CD4-positive, alpha-beta T cell treated with Interleukin-1 beta for 1 hour (primary cell): Measurements from ENCODE around the gene AP1G1.
"Not testable (repeated sequence)": the region's sequence is repeated elsewhere in the genome, so short reads cannot be mapped to it uniquely, and the experiment has no call there.

ENCODE experiments used
- DNase-seq, 2 donors: peaks; one replicate each; pipeline ENCODE4 v3.0.0-alpha.2; 2020 to 2022

Gene AP1G1

DNA sequence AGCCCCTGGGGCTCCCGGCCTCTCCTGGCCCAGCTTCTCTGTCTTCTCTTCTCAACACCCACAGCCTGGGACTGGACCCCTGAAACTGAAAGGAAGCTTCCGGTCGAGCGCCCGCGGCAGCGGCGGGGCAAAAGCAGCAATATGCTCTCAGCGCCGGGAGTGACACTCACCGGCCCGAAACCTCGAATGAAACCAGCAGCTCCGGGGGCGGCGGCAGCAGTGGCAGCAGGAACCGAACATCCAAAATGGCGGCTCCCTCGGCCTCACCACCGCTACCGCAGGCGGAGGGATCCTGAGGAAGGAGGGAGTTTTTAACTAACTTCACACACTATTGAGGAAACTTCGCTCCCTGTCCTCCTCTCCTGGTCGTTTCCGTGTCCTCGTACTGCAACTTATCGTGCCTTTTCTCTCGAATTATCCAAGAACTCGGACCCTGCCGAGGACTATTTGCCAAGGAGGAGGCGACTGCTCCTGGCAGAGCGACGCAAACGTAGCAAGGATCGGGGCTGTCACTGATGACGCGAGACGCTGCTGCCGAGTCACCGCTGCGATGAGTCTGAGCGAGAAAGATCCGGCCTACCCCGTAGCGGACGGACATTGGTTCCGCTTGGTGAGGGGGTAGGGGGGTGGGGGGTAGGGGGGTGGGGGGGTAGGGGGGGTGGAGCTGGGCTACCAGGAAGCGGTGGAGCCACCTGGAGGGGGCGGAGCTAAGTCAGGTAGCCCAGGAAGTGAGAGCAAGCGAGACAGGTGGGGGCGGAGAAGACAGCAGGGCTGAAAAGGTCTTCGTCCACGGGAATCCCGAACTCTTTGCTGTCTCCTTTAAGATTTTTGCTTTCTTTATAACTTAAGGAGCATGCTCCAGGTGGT lies at the start of gene AP1G1:
Gene AP1G1 (minus strand): TSS at position 242 of the 867 bp plus-strand sequence. CDS start 19,355 bp downstream, outside the sequence.
- DNase-seq = peak; percentile 97

DNA sequence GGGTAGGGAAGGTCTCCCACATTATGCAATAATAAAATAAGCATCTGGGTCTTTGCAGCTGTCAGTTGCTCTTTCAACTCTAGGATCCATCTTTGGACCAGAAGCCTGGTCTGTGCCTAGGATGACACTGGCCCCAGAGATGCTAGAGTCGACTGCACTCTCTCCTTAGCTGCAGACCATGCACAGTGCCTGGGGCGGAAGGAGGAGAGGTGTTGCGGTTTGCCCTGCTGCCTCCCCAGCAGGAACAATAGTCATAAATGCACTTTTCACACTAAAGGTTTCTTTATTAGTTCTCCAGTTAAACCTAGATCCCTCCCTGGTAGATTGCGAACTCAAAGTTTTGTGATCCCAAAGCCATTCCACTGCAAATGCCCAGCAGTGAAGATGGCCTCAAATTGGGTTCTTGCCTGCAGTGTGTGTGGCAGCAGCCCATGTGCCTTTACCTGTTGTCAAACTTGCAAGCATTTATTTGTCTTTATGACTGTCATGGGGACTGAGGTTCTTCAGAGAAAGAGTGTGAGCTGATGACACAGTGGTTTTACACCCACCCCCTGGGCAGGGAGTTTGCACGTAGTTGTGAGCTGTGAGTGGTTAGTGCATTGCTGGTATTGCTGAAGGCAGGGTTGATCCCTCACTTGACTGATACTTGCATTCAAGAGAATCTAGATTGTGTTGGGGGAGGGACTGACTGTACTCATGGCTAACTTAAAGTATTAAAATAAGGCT lies 47.5 kb upstream of the AP1G1 start:
- DNase-seq = peak; percentile 17 to 40

DNA sequence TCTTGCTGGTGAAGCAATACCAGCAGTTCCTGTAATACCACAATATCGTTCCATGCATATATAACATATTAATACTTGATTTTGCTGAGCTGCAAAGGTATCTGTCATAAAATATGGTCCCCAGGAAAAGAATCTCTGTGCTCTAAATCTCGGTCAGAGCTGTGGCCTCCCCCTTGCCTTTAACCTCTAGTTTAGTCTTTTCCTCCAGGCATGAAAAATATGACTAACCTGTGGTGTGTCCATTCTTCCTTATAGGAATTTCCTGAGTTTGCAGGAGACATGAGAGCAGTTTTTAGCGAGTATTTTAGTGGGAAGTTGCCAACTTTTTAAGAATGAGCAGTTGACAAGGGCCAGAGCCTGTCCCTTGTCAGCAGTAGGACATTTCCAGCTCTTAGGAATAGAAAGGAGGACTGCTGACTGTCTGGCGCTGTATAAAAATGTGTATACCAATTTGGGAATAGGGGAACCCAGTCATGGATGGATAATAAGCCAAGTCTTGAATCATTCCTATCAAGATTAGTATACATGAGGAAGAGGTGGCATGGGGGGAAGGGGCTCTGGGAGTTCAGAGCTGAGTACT lies 45.8 kb upstream of the AP1G1 start:
- DNase-seq = no peak

DNA sequence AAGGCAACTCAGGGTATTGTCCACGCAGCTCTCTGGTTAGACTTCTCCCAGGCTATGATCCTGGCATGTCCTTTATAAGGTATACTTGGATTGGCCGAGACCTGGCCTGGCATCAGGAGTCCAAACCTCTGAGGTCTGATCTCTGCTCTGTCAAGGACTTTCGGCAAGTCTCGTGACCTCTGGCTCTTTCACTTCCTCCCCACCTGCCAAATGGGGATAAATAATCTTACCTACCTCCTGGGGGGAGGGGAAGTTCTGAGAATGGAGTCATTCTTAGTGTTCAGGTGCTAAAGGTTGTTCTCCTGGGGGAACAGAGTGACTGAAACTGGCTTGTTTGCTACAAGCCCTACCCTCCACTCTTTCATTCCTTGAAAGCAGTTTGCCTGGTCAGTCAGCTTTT lies 44.8 kb upstream of the AP1G1 start:
- DNase-seq = peak in 1 of 2 donors; percentile 33

DNA sequence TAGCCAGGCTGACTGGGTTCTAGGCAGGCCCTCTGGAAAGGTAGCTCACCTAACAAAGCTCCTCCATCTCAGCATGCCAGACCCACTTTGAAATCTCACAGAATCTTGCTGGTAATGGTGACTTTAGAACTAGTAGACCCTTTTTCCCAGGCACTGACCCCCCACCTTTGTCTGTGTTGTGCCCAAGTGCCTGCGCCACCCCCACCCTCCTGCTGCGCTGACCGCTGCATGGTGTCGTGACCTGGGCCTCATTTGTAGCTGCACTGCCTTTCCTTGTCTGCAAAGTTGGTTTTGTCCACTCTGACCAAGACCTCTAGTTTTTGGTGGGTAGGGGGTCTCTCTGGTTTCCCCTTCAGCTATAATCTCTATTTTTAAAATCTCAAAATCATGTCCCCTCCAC lies 43.9 kb upstream of the AP1G1 start:
- no peak for DNase-seq

DNA sequence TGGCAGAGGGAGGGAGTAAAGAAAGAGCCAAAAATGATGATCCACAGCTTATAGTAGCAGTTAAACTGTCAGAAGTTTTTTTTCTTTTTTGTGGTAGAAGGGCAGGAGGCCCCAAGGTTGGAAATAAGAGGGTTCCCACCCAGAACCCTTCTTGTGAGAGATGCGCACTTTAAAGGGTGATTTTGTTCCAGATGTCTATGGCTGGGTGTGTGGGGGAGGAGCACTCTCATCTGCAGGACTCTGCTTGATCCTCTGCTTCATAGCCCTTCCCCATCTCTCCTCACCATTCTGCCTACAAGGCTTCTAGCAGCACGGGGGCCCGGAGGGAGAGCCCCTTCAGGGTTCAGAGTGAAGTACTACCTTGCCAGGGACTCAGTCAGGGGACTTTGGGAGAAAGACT lies 43.5 kb upstream of the AP1G1 start:
- no peak for DNase-seq

DNA sequence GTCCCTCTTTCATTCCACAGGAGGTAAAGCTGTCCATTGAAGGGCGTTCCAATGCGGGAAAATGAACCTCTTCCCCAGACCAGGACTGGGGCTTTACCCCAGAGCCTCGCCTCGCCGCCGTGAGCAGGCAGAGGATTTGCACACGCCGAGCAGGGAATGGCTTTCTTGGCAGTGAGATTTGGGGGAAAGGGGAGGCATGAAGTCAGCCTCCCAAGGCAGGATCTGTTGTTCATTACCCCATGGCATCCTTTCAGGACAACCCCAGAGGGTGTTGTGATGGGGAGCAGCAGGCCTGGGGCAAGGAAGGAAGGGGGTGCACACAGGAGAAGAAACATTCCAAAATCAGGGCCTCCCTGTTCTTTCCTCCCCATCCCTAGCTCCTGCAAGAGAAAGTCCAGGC lies 43.1 kb upstream of the AP1G1 start:
- no peak for DNase-seq

DNA sequence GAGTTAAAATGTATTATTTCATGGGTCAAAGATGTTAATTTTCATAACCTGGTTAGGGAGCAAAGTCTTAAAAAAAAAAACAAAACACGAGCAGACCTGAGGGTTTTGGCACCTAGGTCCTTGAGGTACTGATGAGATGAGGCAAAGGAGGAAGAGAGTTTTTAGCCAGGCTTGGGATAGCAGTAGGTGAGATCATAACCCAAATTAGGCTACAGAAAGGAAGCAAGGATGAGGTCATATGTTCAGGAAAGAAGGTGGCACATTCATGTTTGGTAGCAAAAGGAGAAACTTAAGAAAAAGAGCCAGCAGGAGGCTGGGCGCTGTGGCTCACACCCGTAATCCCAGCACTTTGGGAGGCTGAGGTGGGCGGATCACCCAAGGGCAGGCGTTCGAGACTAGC lies 40.0 kb upstream of the AP1G1 start:
- DNase-seq = no peak

DNA sequence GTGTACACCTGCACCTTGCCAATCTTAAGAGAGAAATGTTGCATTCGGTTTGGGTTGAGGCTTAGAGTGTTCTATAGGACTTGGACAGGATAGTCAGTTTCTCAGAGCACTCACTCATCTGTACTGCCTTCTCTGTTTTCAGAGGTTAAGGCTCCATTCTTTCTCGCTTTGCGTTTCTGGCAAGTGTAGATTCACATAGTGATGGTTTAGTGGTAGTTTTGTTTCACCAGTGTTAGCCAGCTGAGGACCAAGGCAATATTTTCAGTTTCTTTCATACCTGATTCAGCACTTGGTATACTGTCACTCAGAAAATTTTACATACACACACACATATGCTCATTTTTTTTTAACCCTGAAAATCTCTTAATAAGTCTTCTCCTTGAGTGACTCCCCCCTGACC lies 38.5 kb upstream of the AP1G1 start:
- no peak for DNase-seq

DNA sequence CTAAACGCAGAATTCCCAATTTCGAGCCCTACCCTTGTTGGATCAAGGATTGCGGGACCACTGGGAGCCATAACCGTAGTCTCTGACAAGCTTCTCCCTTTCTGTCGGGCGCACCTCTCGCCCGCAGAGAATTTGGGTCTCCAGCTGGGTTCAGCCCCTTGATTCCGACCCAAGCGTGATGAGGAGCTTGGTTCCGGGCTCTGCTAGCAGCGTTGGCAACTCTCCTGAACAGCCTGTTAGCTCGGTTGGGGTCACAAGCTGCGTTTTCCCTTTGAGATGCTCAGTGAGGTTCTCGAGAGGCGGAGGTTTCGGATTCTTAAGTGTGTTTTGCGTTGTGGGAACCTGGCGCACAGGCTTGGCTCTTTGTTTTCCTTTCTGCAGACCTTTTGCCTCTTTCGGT lies 37.8 kb upstream of the AP1G1 start:
- peak in 1 of 2 donors; percentile 19 for DNase-seq

DNA sequence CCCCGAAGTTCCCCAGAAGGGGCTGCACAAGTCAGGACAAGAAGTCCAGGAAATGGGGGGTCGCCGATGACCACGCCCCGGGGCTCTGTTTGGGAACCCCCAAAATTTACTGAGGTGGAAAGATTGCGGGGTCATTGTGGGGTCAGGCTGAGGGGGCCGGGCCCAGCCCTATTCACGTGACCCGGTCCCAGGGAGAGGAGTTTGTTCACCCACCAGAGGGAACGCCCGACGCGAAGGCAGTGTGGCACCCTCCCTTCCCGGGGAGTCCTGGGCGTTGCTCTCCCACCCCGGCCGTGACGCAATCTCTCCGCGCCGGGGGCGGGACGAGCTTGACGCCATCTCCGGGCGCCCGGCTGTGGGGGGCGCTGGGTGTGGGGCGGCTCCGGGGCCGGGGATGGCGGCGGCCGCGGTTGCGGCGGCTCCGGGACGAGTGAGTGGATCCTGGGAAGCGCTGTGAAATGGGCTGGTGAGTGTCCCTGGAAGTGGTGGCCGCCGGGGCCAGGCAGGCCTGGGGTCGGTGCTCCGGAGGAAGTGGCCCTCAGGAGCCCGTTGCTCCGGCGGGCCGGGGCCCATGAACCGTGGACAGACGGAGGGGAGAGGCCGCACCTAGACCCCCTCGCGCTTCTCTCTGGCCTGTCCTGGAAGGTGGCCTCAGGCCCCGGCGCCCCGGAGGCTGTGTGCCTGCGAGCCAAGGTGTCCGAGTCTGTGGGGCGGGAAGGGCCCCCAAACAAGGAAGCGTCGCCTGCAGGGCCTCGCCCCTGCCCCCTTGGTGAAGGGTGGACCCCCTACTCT lies 37.2 kb upstream of the AP1G1 start, which contains the start of gene ATXN1L:
Gene ATXN1L (plus strand): TSS at position 338 of the 792 bp plus-strand sequence. CDS start 3,765 bp downstream, outside the sequence.
- peak; percentile 95 for DNase-seq

DNA sequence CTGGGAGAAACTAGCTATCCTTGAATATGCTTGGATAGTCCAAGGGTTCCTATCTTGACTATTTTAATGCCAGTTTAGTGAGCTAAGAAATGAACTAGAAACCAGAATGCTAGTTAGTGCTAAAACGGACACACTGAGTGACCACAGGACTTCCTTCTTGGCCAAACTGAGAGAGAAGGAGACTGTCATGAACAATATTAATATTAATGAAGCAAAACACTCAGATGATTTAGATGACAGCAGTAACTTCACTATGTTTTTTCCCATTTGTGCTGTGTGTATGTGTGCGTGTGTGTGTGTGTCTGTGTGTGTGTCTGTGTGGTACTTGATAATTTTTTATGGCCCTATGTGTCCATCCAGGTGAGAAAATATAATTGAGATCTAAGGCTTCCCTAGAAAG lies 34.9 kb upstream of the AP1G1 start:
- no peak for DNase-seq

DNA sequence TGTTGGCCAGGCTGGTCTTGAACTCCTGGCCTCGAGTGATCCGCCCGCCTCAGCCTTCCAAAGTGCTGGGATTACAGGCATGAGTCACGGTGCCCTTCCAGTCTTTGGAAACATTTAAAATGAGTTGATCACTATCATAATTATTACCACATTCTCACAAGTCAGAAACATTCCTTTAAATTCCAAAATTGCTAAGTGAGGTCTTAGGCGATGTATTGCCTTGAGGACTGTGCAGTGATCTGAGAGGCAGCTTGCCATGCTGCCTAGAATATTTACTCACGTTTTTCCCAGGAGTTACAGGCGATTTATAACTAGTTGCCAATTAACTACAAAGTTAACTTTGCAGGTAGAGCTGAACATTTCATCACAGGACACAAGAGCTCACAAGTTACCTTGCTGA lies 31.4 kb upstream of the AP1G1 start:
- DNase-seq = no peak

DNA sequence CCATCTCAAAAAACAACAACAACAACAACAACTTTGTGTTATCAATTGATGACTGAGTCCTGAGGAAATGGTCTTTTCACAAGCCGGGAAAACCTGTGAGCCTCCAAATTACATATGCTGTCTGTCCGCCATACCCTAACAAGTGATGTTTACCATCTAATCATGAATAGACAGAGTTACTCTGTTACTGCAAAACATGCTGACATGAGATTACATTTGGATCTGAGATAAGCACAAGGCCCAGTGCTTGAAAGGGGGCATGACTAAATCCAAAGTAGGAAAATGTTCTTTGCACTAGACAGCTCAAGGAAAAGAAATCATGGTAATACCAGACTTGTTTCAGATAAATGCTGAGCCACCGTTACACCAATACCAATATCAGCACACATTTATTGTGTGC lies 28.5 kb upstream of the AP1G1 start:
- no peak for DNase-seq

DNA sequence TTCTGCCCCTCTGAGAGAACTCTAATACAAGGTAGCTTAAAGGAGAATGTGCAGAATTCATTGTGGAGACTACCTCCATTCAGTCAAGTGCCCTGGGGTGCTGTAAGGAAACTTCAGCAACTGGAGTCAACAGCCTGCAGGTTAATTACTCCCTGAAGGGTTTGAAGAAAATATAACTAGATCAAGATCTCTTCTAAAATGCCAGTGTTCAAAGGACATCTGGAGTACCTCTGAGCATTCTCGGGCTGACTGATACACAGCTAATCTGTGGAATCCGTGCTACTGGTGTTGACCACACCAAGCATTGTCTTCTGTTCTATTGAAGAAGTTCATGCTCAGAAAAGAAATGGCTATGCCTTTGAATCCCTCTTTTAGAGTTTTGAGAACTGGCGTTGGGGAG lies 25.7 kb upstream of the AP1G1 start:
- DNase-seq = no peak

DNA sequence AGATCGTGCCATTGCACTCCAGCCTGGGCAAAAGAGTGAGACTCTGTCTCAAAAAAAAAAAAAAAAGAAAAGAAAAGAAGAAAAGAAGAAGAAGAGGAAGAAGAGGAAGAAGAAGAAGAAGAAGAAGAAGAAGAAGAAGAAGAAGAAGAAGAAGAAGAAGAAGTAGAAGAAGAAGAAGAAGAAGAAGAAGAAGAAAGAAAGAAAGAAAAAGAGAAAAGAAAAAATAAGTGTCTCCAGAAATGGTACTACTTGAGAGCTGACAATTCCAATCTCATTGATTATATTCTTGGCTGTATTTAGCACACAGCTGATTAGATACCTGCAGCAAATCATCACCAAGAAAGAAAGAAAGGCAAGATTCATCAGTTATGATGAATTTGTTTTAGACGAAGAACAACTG lies 23.5 kb upstream of the AP1G1 start:
- not testable (repeated sequence) for DNase-seq

DNA sequence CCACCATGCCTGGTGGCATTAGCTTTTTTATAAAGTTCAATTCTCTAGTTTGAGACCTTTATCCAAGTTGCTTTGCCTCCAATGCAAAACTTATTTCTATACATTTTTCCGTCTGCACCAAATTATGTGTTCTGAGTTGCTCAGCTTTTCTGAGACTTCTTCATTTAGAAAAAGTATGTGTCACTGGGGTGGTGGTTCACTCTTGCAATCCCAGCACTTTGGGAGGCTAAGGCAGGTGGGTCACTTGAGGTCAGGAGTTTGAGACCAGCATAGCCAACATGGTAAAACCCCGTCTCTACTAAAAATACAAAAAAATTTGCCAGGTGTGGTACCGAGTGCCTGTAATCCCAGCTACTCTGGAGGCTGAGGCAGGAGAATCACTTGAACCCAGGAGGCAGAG lies 23.1 kb upstream of the AP1G1 start:
- not testable (repeated sequence) for DNase-seq

DNA sequence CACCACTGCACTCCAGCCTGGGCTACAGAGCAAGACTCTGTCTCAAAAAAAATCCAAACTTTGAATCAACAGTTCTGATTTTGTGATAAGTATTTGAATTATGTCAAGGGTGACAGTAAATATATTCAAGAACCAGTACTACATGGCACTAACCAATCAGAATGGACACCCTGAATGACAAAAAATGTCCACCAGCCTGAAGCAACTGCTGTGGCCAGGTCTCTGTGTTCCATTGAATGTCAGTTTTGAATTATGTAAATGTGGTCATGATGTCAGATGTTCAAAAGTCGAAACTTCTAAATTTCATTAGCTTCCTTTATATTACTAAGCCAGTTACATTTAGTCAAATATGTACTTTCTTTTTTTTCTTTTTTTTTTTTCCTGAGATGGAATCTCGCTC lies 21.7 kb upstream of the AP1G1 start:
- DNase-seq = no peak

DNA sequence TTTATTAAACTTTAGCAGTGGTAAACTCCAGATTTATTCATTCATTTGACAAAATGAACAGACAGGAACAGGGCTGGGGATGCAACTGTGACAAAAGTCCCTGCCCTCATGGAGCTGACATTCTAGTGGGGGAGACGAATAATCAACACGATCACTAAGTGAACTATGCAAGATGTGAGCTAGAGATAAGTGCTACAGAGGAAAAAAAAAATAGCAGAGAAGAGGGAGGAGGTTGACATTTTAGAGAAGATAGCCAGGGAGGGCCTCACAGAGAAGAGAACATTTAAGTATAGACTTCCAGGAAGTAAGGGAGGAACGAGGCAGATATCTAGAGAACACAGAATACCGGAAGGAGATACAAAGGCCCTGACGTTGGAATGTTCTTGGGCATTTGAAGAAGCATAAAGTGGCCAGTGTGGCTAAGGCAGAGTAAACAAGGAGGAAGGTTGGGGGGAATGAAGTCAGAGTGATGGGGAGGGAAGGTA lies 17.9 kb upstream of the AP1G1 start:
- DNase-seq = no peak

DNA sequence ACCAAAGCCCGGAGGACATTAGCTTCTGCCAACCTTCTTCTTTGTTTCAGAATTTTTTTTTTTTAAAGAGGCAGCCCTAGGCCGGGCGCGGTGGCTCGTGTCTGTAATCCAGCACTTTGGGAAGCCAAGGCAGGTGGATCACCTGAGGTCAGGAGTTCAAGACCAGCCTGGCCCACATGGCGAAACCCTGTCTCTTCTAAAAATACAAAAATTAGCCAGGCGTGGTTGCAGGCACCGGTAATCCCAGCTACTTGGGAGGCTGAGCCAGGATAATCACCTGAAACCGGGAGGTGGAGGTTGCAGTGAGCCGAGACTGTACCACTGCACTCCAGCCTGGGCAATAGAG lies 8.5 kb upstream of the AP1G1 start:
- DNase-seq = not testable (repeated sequence)

DNA sequence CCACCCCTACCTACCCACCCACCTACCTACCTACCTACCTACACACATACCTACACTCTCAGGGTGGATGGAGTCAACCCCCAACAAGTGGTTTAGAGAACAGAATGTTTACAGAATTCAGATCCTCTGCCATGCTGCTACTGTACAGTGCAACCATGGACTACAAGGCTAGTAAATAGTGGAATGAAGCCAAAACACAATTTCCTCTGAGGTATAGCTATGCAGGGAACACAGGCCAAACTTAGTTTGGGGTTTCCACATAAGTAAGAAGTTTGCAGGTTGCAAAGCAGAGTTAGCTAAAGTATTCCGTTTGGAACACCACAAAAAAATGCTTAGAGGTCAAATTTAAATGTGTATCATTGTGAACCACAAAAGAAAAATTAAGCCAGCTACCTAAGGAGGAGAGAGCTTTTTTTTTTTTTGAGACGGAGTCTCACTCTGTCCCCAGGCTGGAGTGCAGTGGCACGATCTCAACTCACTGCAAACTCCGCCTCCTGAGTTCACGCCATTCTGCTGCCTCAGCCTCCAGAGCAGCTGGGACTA lies 2.7 kb upstream of the AP1G1 start:
- peak in 1 of 2 donors; percentile 25 for DNase-seq

DNA sequence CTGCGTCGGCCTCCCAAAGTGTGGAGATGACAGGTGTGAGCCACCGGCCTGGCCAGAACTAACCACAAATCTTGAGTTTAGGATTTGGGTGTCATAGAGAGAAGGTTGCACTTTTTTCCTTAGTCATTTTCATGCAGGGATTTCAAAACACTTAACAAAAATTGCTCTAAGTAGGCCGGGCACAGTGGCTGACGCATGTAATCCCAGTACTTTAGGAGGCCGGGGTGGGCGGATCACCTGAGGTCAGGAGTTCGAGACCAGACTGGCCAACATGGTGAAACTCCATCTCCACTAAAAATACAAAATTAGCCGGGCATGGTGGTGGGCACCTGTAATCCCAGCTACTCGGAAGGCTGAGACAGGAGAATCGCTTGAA lies 1.5 kb upstream of the AP1G1 start:
- peak in 1 of 2 donors; percentile 34 for DNase-seq
